Fibroblast of lung (primary cell): Measurements from ENCODE around the gene CLDN9. TPM values are rescaled to one million over a fixed set of nuclear protein-coding genes. Genes with fewer than 3 reads are reported as not detected.
A peak's percentile ranks its signal among the peaks of the same experiment; 100 is the strongest.

Experiments
- DNase-seq, 2 donors: peaks; one replicate each; pipeline versions ENCODE4 v3.0.0 to v3.0.0-alpha.2; 2010; ENCODE audit warnings: low read depth in 2 of 2
- H2AFZ ChIP-seq: 2 replicates; pipeline ENCODE4 v1.5.1; 2012; ENCODE audit warnings: low read length, control low read depth, inconsistent platforms
- H3K27ac ChIP-seq: 2 replicates; pipeline ENCODE4 v1.5.1; 2011; ENCODE audit warnings: low read length, control low read depth; ENCODE audit not compliant: insufficient read depth
- H3K27me3 ChIP-seq: 2 replicates; pipeline ENCODE4 v1.5.1; 2011; ENCODE audit warnings: mild to moderate bottlenecking, low read length; ENCODE audit not compliant: control insufficient read depth, insufficient read depth
- H3K36me3 ChIP-seq: 2 replicates; pipeline ENCODE4 v1.5.1; 2011; ENCODE audit warnings: low read length; ENCODE audit not compliant: control insufficient read depth, insufficient read depth
- H3K4me1 ChIP-seq: 2 replicates; pipeline ENCODE4 v1.5.1; 2011; ENCODE audit warnings: low read length; ENCODE audit not compliant: control insufficient read depth, insufficient read depth; ENCODE audit errors: extremely low read depth
- H3K4me2 ChIP-seq: 2 replicates; pipeline ENCODE4 v1.5.1; 2011; ENCODE audit warnings: low read length, control low read depth; ENCODE audit not compliant: insufficient read depth; ENCODE audit errors: extremely low read depth
- H3K4me3 ChIP-seq, 4 experiments: fragments of 200-600 bp in 1 of 4; sonication (generic) in 1 of 4; replicated peaks in 1 of 4; 2 replicates each; pipeline ENCODE4 v1.5.1; 2011 to 2016; ENCODE audit warnings: low read length in 4 of 4, low read depth in 3 of 4, mild to moderate bottlenecking in 3 of 4, control low read depth in 2 of 4, inconsistent platforms in 1 of 4, mixed read lengths in 1 of 4; ENCODE audit not compliant: insufficient read depth in 1 of 4; ENCODE audit errors: control extremely low read depth in 1 of 4
- H3K79me2 ChIP-seq: 2 replicates; pipeline ENCODE4 v1.5.1; 2012; ENCODE audit warnings: mild to moderate bottlenecking, low read length, inconsistent platforms; ENCODE audit not compliant: control insufficient read depth, insufficient read depth
- H3K9ac ChIP-seq: 2 replicates; pipeline ENCODE4 v1.5.1; 2011; ENCODE audit warnings: mild to moderate bottlenecking, low read length, control low read depth; ENCODE audit not compliant: insufficient read depth
- H3K9me3 ChIP-seq: 2 replicates; pipeline ENCODE4 v1.5.1; 2012; ENCODE audit warnings: low read depth, low read length; ENCODE audit not compliant: control insufficient read depth, insufficient read depth
- H4K20me1 ChIP-seq: 2 replicates; pipeline ENCODE4 v1.5.1; 2011; ENCODE audit warnings: low read length; ENCODE audit not compliant: control insufficient read depth, insufficient read depth; ENCODE audit errors: extremely low read depth
- EZH2 ChIP-seq: IDR thresholded peaks from 2 replicates; pipeline ENCODE4 v1.5.1; 2012; ENCODE audit warnings: low read length, control low read depth, mild to moderate bottlenecking; ENCODE audit errors: missing control alignments
- polyA plus RNA-seq, 2 donors: library from polyadenylated mRNA; depleted of rRNA in 1 of 2; stranded (reverse) in 1 of 2; unstranded in 1 of 2; fragments of >200 nt; gene quantifications; 2 replicates each; pipeline ENCODE4 v1.2.1, GENCODE V29; 2011 to 2012; ENCODE audit warnings: missing spikeins in 1 of 2
- total RNA-seq: library from RNA; depleted of rRNA; stranded (reverse); fragments of >200 nt; gene quantifications from 2 replicates; pipeline ENCODE4 v1.2.1, GENCODE V29; 2014
- TF ChIP-seq, protein P1 (sequence below), 2 donors: IDR thresholded peaks in 1 of 2; conservative IDR thresholded peaks in 1 of 2; 1 replicate in 1 of 2; 2 replicates in 1 of 2; pipeline ENCODE4 v1.5.1; 2011 to 2012; ENCODE audit warnings: low read length in 2 of 2, control low read depth in 1 of 2, inconsistent platforms in 1 of 2, low read depth in 1 of 2, mild to moderate bottlenecking in 1 of 2

CLDN9 gene
- total and polyA plus RNA-seq, 2 donors (not counting 1 experiment from before 2014, with no cell fraction given) = not detected

DNA sequence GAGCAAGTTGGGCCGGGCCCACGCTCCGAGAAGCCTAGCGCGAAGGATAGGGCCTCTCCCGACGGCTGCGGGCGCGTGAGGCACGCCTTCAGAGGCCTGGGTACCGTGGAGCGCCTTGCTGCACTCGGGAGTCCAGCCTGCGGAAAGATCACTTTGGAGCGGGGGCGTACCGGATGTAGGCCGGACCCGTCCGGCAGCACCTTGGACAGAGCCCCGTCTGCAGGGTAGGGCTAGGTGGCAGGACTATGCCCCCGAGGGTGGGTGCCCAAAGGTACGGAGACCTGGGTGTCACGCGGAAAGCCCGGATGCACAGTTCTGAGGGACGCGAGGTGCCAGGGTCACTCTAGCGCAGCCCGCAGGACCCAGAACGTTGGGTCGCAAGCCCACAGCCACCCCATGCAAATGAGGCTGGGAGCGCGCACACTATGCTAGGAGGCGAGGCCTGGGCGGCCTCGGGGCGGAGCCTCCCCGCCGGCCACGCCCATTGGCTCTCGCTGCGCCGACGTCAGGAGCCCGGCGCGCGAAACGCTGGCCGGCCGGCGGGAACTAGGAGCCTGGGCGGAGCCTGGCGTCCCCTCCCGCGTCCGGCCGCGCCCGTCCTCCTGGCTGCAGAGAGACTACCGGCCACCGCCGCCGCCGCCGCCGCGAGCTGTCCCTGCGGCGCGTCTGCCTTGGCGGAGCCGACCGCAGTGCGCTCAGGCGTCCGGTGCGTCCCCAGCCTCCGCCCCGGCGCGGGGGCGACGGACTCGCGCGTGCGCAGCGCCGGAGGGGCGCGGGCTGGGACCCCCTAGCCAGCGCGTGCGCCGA lies 43.8 kb upstream of the CLDN9 start, which contains the start of gene PAQR4:
PAQR4 (plus strand) TSS at position 611 of the 807 bp plus-strand sequence. CDS start 327 bp downstream, outside the sequence.
- H3K27ac ChIP-seq = peak within 1 kb of the TSS; percentile 44
- H3K4me3 ChIP-seq = peak within 1 kb of the TSS; percentile 49 to 77 (median 68)
- peak within 1 kb of the TSS; percentile 93 for H3K4me2 ChIP-seq
- peak within 1 kb of the TSS; percentile 67 for H3K9ac ChIP-seq
- TF ChIP-seq, protein P1, sequence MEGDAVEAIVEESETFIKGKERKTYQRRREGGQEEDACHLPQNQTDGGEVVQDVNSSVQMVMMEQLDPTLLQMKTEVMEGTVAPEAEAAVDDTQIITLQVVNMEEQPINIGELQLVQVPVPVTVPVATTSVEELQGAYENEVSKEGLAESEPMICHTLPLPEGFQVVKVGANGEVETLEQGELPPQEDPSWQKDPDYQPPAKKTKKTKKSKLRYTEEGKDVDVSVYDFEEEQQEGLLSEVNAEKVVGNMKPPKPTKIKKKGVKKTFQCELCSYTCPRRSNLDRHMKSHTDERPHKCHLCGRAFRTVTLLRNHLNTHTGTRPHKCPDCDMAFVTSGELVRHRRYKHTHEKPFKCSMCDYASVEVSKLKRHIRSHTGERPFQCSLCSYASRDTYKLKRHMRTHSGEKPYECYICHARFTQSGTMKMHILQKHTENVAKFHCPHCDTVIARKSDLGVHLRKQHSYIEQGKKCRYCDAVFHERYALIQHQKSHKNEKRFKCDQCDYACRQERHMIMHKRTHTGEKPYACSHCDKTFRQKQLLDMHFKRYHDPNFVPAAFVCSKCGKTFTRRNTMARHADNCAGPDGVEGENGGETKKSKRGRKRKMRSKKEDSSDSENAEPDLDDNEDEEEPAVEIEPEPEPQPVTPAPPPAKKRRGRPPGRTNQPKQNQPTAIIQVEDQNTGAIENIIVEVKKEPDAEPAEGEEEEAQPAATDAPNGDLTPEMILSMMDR (conservative IDR thresholded peaks at IDR 0.05 in 1 of 2, IDR thresholded peaks at IDR 0.05 in 1 of 2; ENCODE audit: low read depth in 1 of 2, low read length in 2 of 2) = no peak
- no peak for TF ChIP-seq EZH2
- no peaks in the 10 kb centered on the region for H3K36me3 ChIP-seq
- H3K79me2 ChIP-seq = no peaks in the 10 kb centered on the region
- H3K27me3 ChIP-seq = peaks cover 33% of the 10 kb centered on the region
- no peaks in the 10 kb centered on the region for H4K20me1 ChIP-seq
- peak within 1 kb of the TSS; percentile 40 for H2AFZ ChIP-seq
- no peaks in the 10 kb centered on the region for H3K4me1 ChIP-seq
- no peaks in the 10 kb centered on the region for H3K9me3 ChIP-seq
- DNase-seq = peak; percentile 76 to 78

DNA sequence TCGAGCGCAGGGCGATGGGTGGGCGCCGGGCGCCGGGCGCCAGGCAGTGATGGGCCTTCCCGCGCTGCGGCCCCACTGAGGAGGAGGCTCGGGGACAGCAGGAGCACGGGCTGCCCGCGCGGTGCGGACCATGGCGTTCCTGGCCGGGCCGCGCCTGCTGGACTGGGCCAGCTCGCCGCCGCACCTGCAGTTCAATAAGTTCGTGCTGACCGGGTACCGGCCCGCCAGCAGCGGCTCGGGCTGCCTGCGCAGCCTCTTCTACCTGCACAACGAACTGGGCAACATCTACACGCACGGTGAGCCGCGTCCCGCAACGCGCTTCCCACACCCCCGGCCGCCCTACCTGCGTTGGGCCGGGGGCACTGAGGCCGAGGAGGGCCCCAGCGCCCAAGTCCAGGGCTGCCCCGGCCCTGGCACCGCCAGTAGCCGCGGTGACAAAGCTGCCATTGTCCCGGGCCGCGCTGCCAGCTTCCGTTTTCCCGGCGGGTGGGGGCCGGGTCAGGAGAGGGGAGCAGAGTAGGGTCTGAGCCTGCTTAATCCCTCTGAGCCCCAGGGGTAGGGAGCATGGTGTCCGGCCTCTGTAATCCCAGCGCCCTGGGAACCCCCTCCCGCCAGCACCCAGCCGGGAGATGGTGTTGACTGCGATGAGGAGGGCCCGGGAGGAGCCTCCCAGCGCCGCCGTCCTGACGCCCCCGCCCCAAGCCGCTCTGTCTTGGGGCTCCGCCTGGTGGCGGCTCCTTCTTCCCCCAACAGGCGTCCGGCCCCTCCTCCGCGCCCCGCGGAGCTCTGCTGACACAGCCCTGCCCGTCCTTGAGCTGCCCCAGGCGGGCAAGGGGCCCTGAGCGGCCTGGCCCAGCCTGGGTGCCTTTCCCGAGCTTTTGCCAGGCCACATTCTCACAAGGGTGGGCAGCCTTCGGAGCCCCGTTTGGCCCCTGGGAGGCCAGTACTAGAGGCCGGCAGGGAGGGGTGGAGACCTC lies 42.9 kb upstream of the CLDN9 start:
- Histone ChIP-seq H3K79me2 (no peaks in the 10 kb centered on the region), H3K4me3 (peak overlapping the region; percentile 24 to 77 (median 68)), H3K36me3 (no peaks in the 10 kb centered on the region), H3K9me3 (no peaks in the 10 kb centered on the region), H3K27ac (peak overlapping the region; percentile 44), H3K9ac (peak overlapping the region; percentile 67), H3K4me1 (no peaks in the 10 kb centered on the region), H4K20me1 (no peaks in the 10 kb centered on the region), H3K4me2 (peak overlapping the region; percentile 93), H3K27me3 (peaks cover 24% of the 10 kb centered on the region), H2AFZ (peak overlapping the region; percentile 13)
- DNase-seq = peak; percentile 19 to 41
- TF ChIP-seq, protein P1 (conservative IDR thresholded peaks at IDR 0.05 in 1 of 2, IDR thresholded peaks at IDR 0.05 in 1 of 2; ENCODE audit: low read depth in 1 of 2, low read length in 2 of 2) = peak; percentile 34 to 37
- TF ChIP-seq EZH2 = no peak

DNA sequence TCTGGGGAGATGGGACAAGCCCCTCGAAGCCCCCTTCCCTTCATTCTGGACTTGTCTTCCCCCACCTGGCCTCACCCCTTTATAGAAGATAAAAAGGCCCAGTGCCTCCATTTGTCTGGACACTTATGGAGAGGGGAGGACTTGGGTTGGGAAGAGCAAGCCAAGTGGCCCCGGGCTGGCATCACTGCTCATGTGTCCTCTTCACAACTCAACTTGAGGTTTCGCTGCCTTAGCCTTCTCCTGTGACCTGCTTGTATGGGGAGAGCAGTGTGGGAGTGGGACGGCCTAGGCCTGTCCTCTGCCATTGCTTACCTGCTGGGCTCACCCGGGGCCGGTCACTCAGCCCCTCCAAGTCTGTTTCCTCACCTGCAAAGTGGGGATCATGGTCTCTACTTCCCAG lies 42.2 kb upstream of the CLDN9 start:
- peaks cover 23% of the 10 kb centered on the region for H3K27me3 ChIP-seq
- no peak for TF ChIP-seq EZH2
- TF ChIP-seq, protein P1 (conservative IDR thresholded peaks at IDR 0.05 in 1 of 2, IDR thresholded peaks at IDR 0.05 in 1 of 2; ENCODE audit: low read depth in 1 of 2, low read length in 2 of 2) = no peak
- H3K79me2 ChIP-seq = no peaks in the 10 kb centered on the region
- no peak overlapping the region for H2AFZ ChIP-seq
- DNase-seq = no peak
- H3K9ac ChIP-seq = no peak overlapping the region
- no peaks in the 10 kb centered on the region for H4K20me1 ChIP-seq
- H3K9me3 ChIP-seq = no peaks in the 10 kb centered on the region
- H3K36me3 ChIP-seq = no peaks in the 10 kb centered on the region
- peak overlapping the region in 3 of 4 experiments; percentile 65 to 77 (median 71) for H3K4me3 ChIP-seq
- H3K27ac ChIP-seq = no peak overlapping the region
- H3K4me2 ChIP-seq = peak overlapping the region; percentile 93
- no peaks in the 10 kb centered on the region for H3K4me1 ChIP-seq
